RPMI8226 (cell line): ENCODE data around the gene PFKFB3.
"Not testable (repeated sequence)": the region's sequence is repeated elsewhere in the genome, so short reads cannot be mapped to it uniquely, and the experiment has no call there.

Experiments
- DNase-seq: peaks from one replicate; pipeline ENCODE4 v3.0.0-alpha.2; 2015

Gene PFKFB3

GRCh38 chr10:6221971-6222751 is 19.4 kb downstream of the PFKFB3 start:
- DNase-seq, result no peak

- no peak for DNase-seq
These were observed 20.0 kb downstream of the PFKFB3 start for GRCh38 chr10:6222755-6223154.

- DNase-seq, result no peak
These were observed 21.2 kb downstream of the PFKFB3 start for GRCh38 chr10:6223981-6224380.

GRCh38 chr10:6224781-6225180 is 22.0 kb downstream of the PFKFB3 start:
- DNase-seq, result no peak

- DNase-seq, result no peak
These were observed 22.6 kb downstream of the PFKFB3 start for GRCh38 chr10:6225263-6225814.

GRCh38 chr10:6226216-6226615 is 23.5 kb downstream of the PFKFB3 start:
- no peak for DNase-seq

- DNase-seq, result no peak
These were observed 24.6 kb downstream of the PFKFB3 start for GRCh38 chr10:6227346-6227745.

- no peak for DNase-seq
These were observed 25.3 kb downstream of the PFKFB3 start for GRCh38 chr10:6228010-6228511.

GRCh38 chr10:6228647-6229046 is 25.9 kb downstream of the PFKFB3 start:
- no peak for DNase-seq

- DNase-seq, result no peak
These were observed 26.6 kb downstream of the PFKFB3 start for GRCh38 chr10:6229290-6229689.

GRCh38 chr10:6229746-6230145 is 27.0 kb downstream of the PFKFB3 start:
- no peak for DNase-seq

- no peak for DNase-seq
These were observed 27.6 kb downstream of the PFKFB3 start for GRCh38 chr10:6230315-6230714.

GRCh38 chr10:6231146-6231545 is 28.4 kb downstream of the PFKFB3 start:
- DNase-seq, result no peak

- no peak for DNase-seq
These were observed 29.0 kb downstream of the PFKFB3 start for GRCh38 chr10:6231730-6232129.

- no peak for DNase-seq
These were observed 29.6 kb downstream of the PFKFB3 start for GRCh38 chr10:6232225-6232807.

GRCh38 chr10:6232846-6233724 is 30.4 kb downstream of the PFKFB3 start:
- no peak for DNase-seq

- DNase-seq, result no peak
These were observed 31.1 kb downstream of the PFKFB3 start for GRCh38 chr10:6233725-6234277.

GRCh38 chr10:6234371-6234770 is 31.6 kb downstream of the PFKFB3 start:
- DNase-seq, result no peak

- DNase-seq, result no peak
These were observed 33.8 kb downstream of the PFKFB3 start for GRCh38 chr10:6236349-6237198.

GRCh38 chr10:6237199-6237530 is 34.4 kb downstream of the PFKFB3 start:
- no peak for DNase-seq

- not testable (repeated sequence) for DNase-seq
These were observed 36.0 kb downstream of the PFKFB3 start for GRCh38 chr10:6238587-6239212.
